Skeletal muscle tissue (tissue), 4 donors: ENCODE measurements around the gene CACNG3. TPM values are rescaled to one million over a fixed set of nuclear protein-coding genes. Genes with fewer than 3 reads are reported as not detected.
"Not testable (repeated sequence)": the region's sequence is repeated elsewhere in the genome, so short reads cannot be mapped to it uniquely, and the experiment has no call there.

Experiments
- H3K27ac ChIP-seq: one replicate; pipeline ENCODE4 v1.7.0; 2013; ENCODE audit warnings: mild to moderate bottlenecking, low read depth, low read length, inconsistent platforms
- H3K27me3 ChIP-seq, 3 donors: one replicate each; pipeline ENCODE4 v1.7.0; 2013; ENCODE audit warnings: low read length in 3 of 3; ENCODE audit not compliant: control insufficient read depth in 3 of 3, insufficient read depth in 3 of 3
- H3K36me3 ChIP-seq, 3 donors: one replicate each; pipeline ENCODE4 v1.7.0; 2013; ENCODE audit warnings: low read length in 3 of 3; ENCODE audit not compliant: control insufficient read depth in 3 of 3, insufficient read depth in 3 of 3
- H3K4me1 ChIP-seq, 3 donors: one replicate each; pipeline ENCODE4 v1.7.0; 2013; ENCODE audit warnings: low read length in 3 of 3, mild to moderate bottlenecking in 3 of 3; ENCODE audit not compliant: control insufficient read depth in 3 of 3, insufficient read depth in 3 of 3
- H3K4me3 ChIP-seq, 3 donors: one replicate each; pipeline ENCODE4 v1.7.0; 2013; ENCODE audit warnings: low read length in 3 of 3
- H3K9ac ChIP-seq, 3 donors: one replicate each; pipeline ENCODE4 v1.7.0; 2013; ENCODE audit warnings: low read length in 3 of 3, mild to moderate bottlenecking in 3 of 3, moderate library complexity in 2 of 3, low read depth in 1 of 3
- H3K9me3 ChIP-seq, 3 donors: one replicate each; pipeline ENCODE4 v1.7.0; 2013; ENCODE audit warnings: low read length in 3 of 3; ENCODE audit not compliant: control insufficient read depth in 3 of 3
- total RNA-seq: library from RNA; depleted of rRNA; stranded (reverse); fragments of >200 nt; gene quantifications from one replicate; pipeline ENCODE4 v1.2.3, GENCODE V29; 2014
- donor health status: Osteomylitis.

The CACNG3 gene
- total RNA-seq, 1 donor from 2014 or later = not detected

- H3K9me3 ChIP-seq = no peaks in the 10 kb centered on the region
- H3K27me3 ChIP-seq = no peaks in the 10 kb centered on the region
- H3K9ac ChIP-seq = no peak overlapping the region
- H3K27ac ChIP-seq = no peak overlapping the region
- no peaks in the 10 kb centered on the region for H3K4me1 ChIP-seq
- H3K4me3 ChIP-seq = no peak overlapping the region
- H3K36me3 ChIP-seq = no peaks in the 10 kb centered on the region
These were observed 21.4 kb upstream of the CACNG3 start for GRCh38 chr16:24234737-24235136.

GRCh38 chr16:24235806-24236205, 20.3 kb upstream of the CACNG3 start:
- H3K9ac ChIP-seq = no peak overlapping the region
- H3K27ac ChIP-seq = no peak overlapping the region
- no peaks in the 10 kb centered on the region for H3K9me3 ChIP-seq
- H3K36me3 ChIP-seq = no peaks in the 10 kb centered on the region
- H3K4me1 ChIP-seq = no peaks in the 10 kb centered on the region
- no peak overlapping the region for H3K4me3 ChIP-seq
- no peaks in the 10 kb centered on the region for H3K27me3 ChIP-seq

GRCh38 chr16:24238846-24239245, 17.3 kb upstream of the CACNG3 start:
- H3K4me3 ChIP-seq, H3K9ac ChIP-seq, H3K27me3 ChIP-seq, H3K36me3 ChIP-seq, H3K27ac ChIP-seq, H3K9me3 ChIP-seq, H3K4me1 ChIP-seq: not testable (repeated sequence)

GRCh38 chr16:24246911-24247607, 9.1 kb upstream of the CACNG3 start:
- no peaks in the 10 kb centered on the region for H3K27me3 ChIP-seq

GRCh38 chr16:24253192-24253591, 2.9 kb upstream of the CACNG3 start:
- no peak overlapping the region for H3K27ac ChIP-seq
- H3K4me3 ChIP-seq = no peak overlapping the region
- H3K4me1 ChIP-seq = no peaks in the 10 kb centered on the region
- H3K27me3 ChIP-seq = peaks cover 12 to 16% (median 13%) of the 10 kb centered on the region in 3 donors
- no peaks in the 10 kb centered on the region for H3K36me3 ChIP-seq
- peaks cover 0 to 2% (median 0%) of the 10 kb centered on the region in 3 donors for H3K9me3 ChIP-seq
- H3K9ac ChIP-seq = no peak overlapping the region

More at GRCh38 chr16:24246911-24247607, 9.1 kb upstream of the CACNG3 start:
- no peaks in the 10 kb centered on the region for H3K9me3 ChIP-seq
- no peaks in the 10 kb centered on the region for H3K36me3 ChIP-seq
- no peak overlapping the region for H3K27ac ChIP-seq
- H3K9ac ChIP-seq = no peak overlapping the region
- H3K4me1 ChIP-seq = no peaks in the 10 kb centered on the region
- no peak overlapping the region for H3K4me3 ChIP-seq

- Histone ChIP-seq H3K9ac (no peak overlapping the region), H3K9me3 (peaks cover 0 to 2% (median 0%) of the 10 kb centered on the region in 3 donors), H3K4me1 (no peaks in the 10 kb centered on the region), H3K36me3 (no peaks in the 10 kb centered on the region), H3K27me3 (peaks cover 9 to 16% (median 13%) of the 10 kb centered on the region in 3 donors), H3K4me3 (no peak overlapping the region), H3K27ac (no peak overlapping the region)
These were observed 1.8 kb downstream of the CACNG3 start for GRCh38 chr16:24257958-24258357.

GRCh38 chr16:24258791-24259190, 2.7 kb downstream of the CACNG3 start:
- Histone ChIP-seq H3K9ac (no peak overlapping the region), H3K27me3 (peaks cover 9 to 11% (median 9%) of the 10 kb centered on the region in 3 donors), H3K4me3 (no peak overlapping the region), H3K4me1 (no peaks in the 10 kb centered on the region), H3K9me3 (peaks cover 0 to 2% (median 0%) of the 10 kb centered on the region in 3 donors), H3K36me3 (no peaks in the 10 kb centered on the region), H3K27ac (no peak overlapping the region)

- H3K9ac ChIP-seq = no peak overlapping the region
- H3K9me3 ChIP-seq = no peaks in the 10 kb centered on the region
- H3K27ac ChIP-seq = no peak overlapping the region
- no peak overlapping the region for H3K4me3 ChIP-seq
- no peaks in the 10 kb centered on the region for H3K36me3 ChIP-seq
- H3K27me3 ChIP-seq = no peaks in the 10 kb centered on the region
- no peaks in the 10 kb centered on the region for H3K4me1 ChIP-seq
These were observed 6.7 kb downstream of the CACNG3 start for GRCh38 chr16:24262816-24263215.

- Histone ChIP-seq H3K36me3 (no peaks in the 10 kb centered on the region), H3K4me1 (no peaks in the 10 kb centered on the region), H3K9me3 (no peaks in the 10 kb centered on the region), H3K27ac (no peak overlapping the region), H3K27me3 (no peaks in the 10 kb centered on the region), H3K4me3 (no peak overlapping the region), H3K9ac (no peak overlapping the region)
These were observed 14.7 kb downstream of the CACNG3 start for GRCh38 chr16:24270721-24271442.

GRCh38 chr16:24272379-24272778, 16.2 kb downstream of the CACNG3 start:
- H3K4me1 ChIP-seq = no peaks in the 10 kb centered on the region
- H3K9me3 ChIP-seq = no peaks in the 10 kb centered on the region
- no peak overlapping the region for H3K9ac ChIP-seq
- H3K27me3 ChIP-seq = no peaks in the 10 kb centered on the region
- H3K36me3 ChIP-seq = no peaks in the 10 kb centered on the region
- H3K27ac ChIP-seq = no peak overlapping the region
- H3K4me3 ChIP-seq = no peak overlapping the region
